ENCODE measurements around the gene AIF1L.

GRCh38 chr9:131148966-131149687, 52.8 kb downstream of the AIF1L start:
- TF ChIP-seq, protein P1, sequence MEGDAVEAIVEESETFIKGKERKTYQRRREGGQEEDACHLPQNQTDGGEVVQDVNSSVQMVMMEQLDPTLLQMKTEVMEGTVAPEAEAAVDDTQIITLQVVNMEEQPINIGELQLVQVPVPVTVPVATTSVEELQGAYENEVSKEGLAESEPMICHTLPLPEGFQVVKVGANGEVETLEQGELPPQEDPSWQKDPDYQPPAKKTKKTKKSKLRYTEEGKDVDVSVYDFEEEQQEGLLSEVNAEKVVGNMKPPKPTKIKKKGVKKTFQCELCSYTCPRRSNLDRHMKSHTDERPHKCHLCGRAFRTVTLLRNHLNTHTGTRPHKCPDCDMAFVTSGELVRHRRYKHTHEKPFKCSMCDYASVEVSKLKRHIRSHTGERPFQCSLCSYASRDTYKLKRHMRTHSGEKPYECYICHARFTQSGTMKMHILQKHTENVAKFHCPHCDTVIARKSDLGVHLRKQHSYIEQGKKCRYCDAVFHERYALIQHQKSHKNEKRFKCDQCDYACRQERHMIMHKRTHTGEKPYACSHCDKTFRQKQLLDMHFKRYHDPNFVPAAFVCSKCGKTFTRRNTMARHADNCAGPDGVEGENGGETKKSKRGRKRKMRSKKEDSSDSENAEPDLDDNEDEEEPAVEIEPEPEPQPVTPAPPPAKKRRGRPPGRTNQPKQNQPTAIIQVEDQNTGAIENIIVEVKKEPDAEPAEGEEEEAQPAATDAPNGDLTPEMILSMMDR (IDR thresholded peaks at IDR 0.05), result no peak
- TF ChIP-seq POLR2A (IDR thresholded peaks at IDR 0.05) (no peak), POLR2AphosphoS5 (IDR thresholded peaks at IDR 0.05) (no peak)
